Stimulated activated CD4-positive, alpha-beta T cell treated with anti-CD3 and anti-CD28 coated beads, Interleukin-2, amount 100 ng/mL, for 48 hours (primary cell): ENCODE measurements around the gene CTNNBL1.

Experiments
- DNase-seq, 2 donors: peaks; one replicate each; pipeline ENCODE4 v3.0.0-alpha.2; 2020

CTNNBL1 gene

GRCh38 chr20:37742131-37742530 lies 48.3 kb downstream of the CTNNBL1 start:
- DNase-seq, result no peak

GRCh38 chr20:37744347-37744746 lies 50.5 kb downstream of the CTNNBL1 start:
- no peak for DNase-seq

- no peak for DNase-seq
Measured at GRCh38 chr20:37745553-37745952, 51.7 kb downstream of the CTNNBL1 start.

GRCh38 chr20:37748015-37748414 lies 54.2 kb downstream of the CTNNBL1 start:
- DNase-seq, result no peak

- DNase-seq, result no peak
Measured at GRCh38 chr20:37749218-37749617, 55.4 kb downstream of the CTNNBL1 start.

- DNase-seq, result no peak
Measured at GRCh38 chr20:37749620-37750403, 56.0 kb downstream of the CTNNBL1 start.

- no peak for DNase-seq
Measured at GRCh38 chr20:37755665-37756064, 61.8 kb downstream of the CTNNBL1 start.

GRCh38 chr20:37756234-37756633 lies 62.4 kb downstream of the CTNNBL1 start:
- no peak for DNase-seq

- no peak for DNase-seq
Measured at GRCh38 chr20:37757550-37757949, 63.7 kb downstream of the CTNNBL1 start.

GRCh38 chr20:37758332-37758731 lies 64.5 kb downstream of the CTNNBL1 start:
- no peak for DNase-seq

GRCh38 chr20:37759052-37759553 lies 65.3 kb downstream of the CTNNBL1 start:
- no peak for DNase-seq

GRCh38 chr20:37759761-37760209 lies 66.0 kb downstream of the CTNNBL1 start:
- DNase-seq, result no peak

- no peak for DNase-seq
Measured at GRCh38 chr20:37760322-37760721, 66.5 kb downstream of the CTNNBL1 start.

- DNase-seq, result no peak
Measured at GRCh38 chr20:37762716-37763485, 69.1 kb downstream of the CTNNBL1 start.

GRCh38 chr20:37764333-37764935 lies 70.6 kb downstream of the CTNNBL1 start:
- DNase-seq, result no peak

- DNase-seq, result no peak
Measured at GRCh38 chr20:37770908-37771307, 77.1 kb downstream of the CTNNBL1 start.

GRCh38 chr20:37773291-37773826 lies 79.5 kb downstream of the CTNNBL1 start:
- no peak for DNase-seq

- DNase-seq, result no peak
Measured at GRCh38 chr20:37774156-37774555, 80.3 kb downstream of the CTNNBL1 start.

- DNase-seq, result no peak
Measured at GRCh38 chr20:37775200-37775599, 81.4 kb downstream of the CTNNBL1 start.

GRCh38 chr20:37776049-37776448 lies 82.2 kb downstream of the CTNNBL1 start:
- DNase-seq, result no peak

- no peak for DNase-seq
Measured at GRCh38 chr20:37776526-37776925, 82.7 kb downstream of the CTNNBL1 start.

GRCh38 chr20:37777012-37777950 lies 83.5 kb downstream of the CTNNBL1 start:
- no peak for DNase-seq
